PC-3 (cell line): Measurements from ENCODE around the gene AUTS2. TPM values are rescaled to one million over a fixed set of nuclear protein-coding genes. Genes with fewer than 3 reads are reported as not detected.

ENCODE experiments used
- ATAC-seq: fragments of 200-7000 bp; cut with Tn5 transposase; 2 replicates; pipeline ENCODE4 v1.9.1; 2020; ENCODE audit warnings: mild to moderate bottlenecking, moderate library complexity
- BruUV-seq: library from RNA; stranded (reverse); fragments of 400-500 nt; replicated peaks from 2 replicates; lab custom pipeline; 2021; lab: Mats Ljungman, UMichigan
- CTCF ChIA-PET: fragments of 300-600 bp; sonication (Branson Sonifier 250); formaldehyde crosslinking; loops from one replicate; lab custom pipeline; 2022; ENCODE audit warnings: antibody characterized with exemption; lab: Charles Lee
- POLR2A ChIA-PET: fragments of 300-600 bp; sonication (Branson Sonifier 250); formaldehyde crosslinking; loops from one replicate; lab custom pipeline; 2022; ENCODE audit warnings: antibody characterized with exemption; ENCODE audit not compliant: unreplicated experiment; lab: Charles Lee
- DNase-seq: peaks from one replicate; pipeline ENCODE4 v3.0.0-alpha.2; 2015
- H2AFZ ChIP-seq: fragments of 300-600 bp; sonication (generic); 2 replicates; pipeline ENCODE4 v1.6.0; 2016; ENCODE audit warnings: antibody characterized with exemption, low read length
- H3F3A ChIP-seq: fragments of 300-600 bp; sonication (generic); one replicate; pipeline ENCODE4 v1.6.0; 2017; ENCODE audit warnings: antibody characterized with exemption, low read length, control low read depth, mild to moderate bottlenecking; ENCODE audit not compliant: unreplicated experiment
- H3K27ac ChIP-seq: fragments of 300-600 bp; sonication (generic); 2 replicates; pipeline ENCODE4 v1.5.1; 2016; ENCODE audit warnings: mild to moderate bottlenecking, low read length
- H3K27me3 ChIP-seq: fragments of 300-600 bp; sonication (generic); 2 replicates; pipeline ENCODE4 v1.6.1; 2016; ENCODE audit warnings: low read length, mixed read lengths
- H3K36me3 ChIP-seq: fragments of 300-600 bp; sonication (generic); 2 replicates; pipeline ENCODE4 v1.6.1; 2016; ENCODE audit warnings: low read depth, mixed run types, low read length, mixed read lengths
- H3K4me1 ChIP-seq: fragments of 300-600 bp; sonication (generic); 2 replicates; pipeline ENCODE4 v1.5.1; 2016; ENCODE audit warnings: low read length; ENCODE audit not compliant: insufficient read depth
- H3K4me2 ChIP-seq: fragments of 300-600 bp; sonication (generic); 2 replicates; pipeline ENCODE4 v1.6.0; 2016; ENCODE audit warnings: low read length
- H3K4me3 ChIP-seq: fragments of 300-600 bp; sonication (generic); 2 replicates; pipeline ENCODE4 v1.5.1; 2016; ENCODE audit warnings: mild to moderate bottlenecking, low read length, mixed read lengths
- H3K79me2 ChIP-seq: fragments of 300-600 bp; sonication (generic); 2 replicates; pipeline ENCODE4 v1.6.1; 2017; ENCODE audit warnings: low read length, mixed read lengths
- H3K9ac ChIP-seq: fragments of 300-600 bp; sonication (generic); 2 replicates; pipeline ENCODE4 v1.6.0; 2016; ENCODE audit warnings: mild to moderate bottlenecking, low read length
- H3K9me2 ChIP-seq: fragments of 300-600 bp; sonication (generic); replicated peaks from 2 replicates; pipeline ENCODE4 v1.6.1; 2016; ENCODE audit warnings: mixed run types, low read length, mixed read lengths
- H3K9me3 ChIP-seq: fragments of 300-600 bp; sonication (generic); 2 replicates; pipeline ENCODE4 v1.6.1; 2016; ENCODE audit warnings: low read length, mixed read lengths
- H4K20me1 ChIP-seq: fragments of 300-600 bp; sonication (generic); 2 replicates; pipeline ENCODE4 v1.6.1; 2016; ENCODE audit warnings: low read length, mixed read lengths
- EZH2 ChIP-seq: fragments of 300-600 bp; sonication (generic); IDR thresholded peaks from one replicate; pipeline ENCODE4 v1.6.1; 2017; ENCODE audit warnings: antibody characterized with exemption, mild to moderate bottlenecking, low read length; ENCODE audit not compliant: unreplicated experiment
- EZH2phosphoT487 ChIP-seq: fragments of 300-600 bp; sonication (generic); IDR thresholded peaks from 2 replicates; pipeline ENCODE4 v1.6.1; 2018; ENCODE audit warnings: mild to moderate bottlenecking, antibody characterized with exemption, low read length, borderline replicate concordance
- intact Hi-C: fragments of 100-400 bp; cut with micrococcal nuclease; formaldehyde crosslinking; loops from 2 replicates; pipeline ENCODE4 v1.9.0; 2023
- total RNA-seq: library from RNA; depleted of rRNA; stranded (reverse); fragments of >200 nt; gene quantifications from 2 replicates; pipeline ENCODE4 v1.2.3, GENCODE V29; 2014
- TF ChIP-seq, protein P1 (sequence below): fragments of 300-600 bp; sonication (generic); conservative IDR thresholded peaks from 2 replicates; pipeline ENCODE4 v1.5.1; 2017; ENCODE audit warnings: antibody characterized with exemption, low read depth, mild to moderate bottlenecking, low read length

AUTS2 gene
- total RNA-seq, 1 experiment from 2014 or later = not detected

DNA sequence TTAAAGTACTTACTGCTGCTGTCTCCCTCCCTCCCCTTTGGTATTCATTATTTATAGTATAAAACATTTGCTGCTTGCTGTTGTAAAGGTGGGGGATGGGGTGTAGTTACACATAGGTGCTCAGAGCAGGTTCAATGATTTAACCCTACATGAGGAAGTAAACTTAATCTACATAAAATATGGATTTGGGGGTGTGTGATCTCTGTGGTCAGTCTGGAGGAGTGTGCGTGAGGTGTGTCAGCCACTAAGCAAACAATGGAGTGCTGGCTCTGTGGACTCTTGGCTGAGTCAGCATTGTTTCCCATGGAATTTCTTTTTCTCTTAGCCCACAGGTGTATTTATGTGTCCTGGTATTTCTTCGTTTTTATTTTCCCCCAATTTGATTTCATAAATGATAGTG is 133.9 kb downstream of the AUTS2 start:
- Histone ChIP-seq H3K9me3 (0 out of 2 replicates have a peak, but pooled peaks cover 4% of the 10 kb centered on the region), H3K9me2 (no peaks in the 10 kb centered on the region), H3K4me2 (no peak overlapping the region), H3K4me1 (no peaks in the 10 kb centered on the region), H3K4me3 (no peak overlapping the region), H3K36me3 (no peaks in the 10 kb centered on the region), H3K9ac (no peak overlapping the region), H3K27ac (no peak overlapping the region), H3K27me3 (no peaks in the 10 kb centered on the region), H3K79me2 (no peaks in the 10 kb centered on the region), H3F3A (no peaks in the 10 kb centered on the region), H4K20me1 (no peaks in the 10 kb centered on the region), H2AFZ (no peak overlapping the region)
- POLR2A ChIA-PET = no interaction called here
- peak; percentile 27 for DNase-seq
- BruUV-seq = no TSS peak
- no peak for ATAC-seq
- intact Hi-C loops = no loop called here
- CTCF ChIA-PET = no interaction called here
- TF ChIP-seq, protein P1, sequence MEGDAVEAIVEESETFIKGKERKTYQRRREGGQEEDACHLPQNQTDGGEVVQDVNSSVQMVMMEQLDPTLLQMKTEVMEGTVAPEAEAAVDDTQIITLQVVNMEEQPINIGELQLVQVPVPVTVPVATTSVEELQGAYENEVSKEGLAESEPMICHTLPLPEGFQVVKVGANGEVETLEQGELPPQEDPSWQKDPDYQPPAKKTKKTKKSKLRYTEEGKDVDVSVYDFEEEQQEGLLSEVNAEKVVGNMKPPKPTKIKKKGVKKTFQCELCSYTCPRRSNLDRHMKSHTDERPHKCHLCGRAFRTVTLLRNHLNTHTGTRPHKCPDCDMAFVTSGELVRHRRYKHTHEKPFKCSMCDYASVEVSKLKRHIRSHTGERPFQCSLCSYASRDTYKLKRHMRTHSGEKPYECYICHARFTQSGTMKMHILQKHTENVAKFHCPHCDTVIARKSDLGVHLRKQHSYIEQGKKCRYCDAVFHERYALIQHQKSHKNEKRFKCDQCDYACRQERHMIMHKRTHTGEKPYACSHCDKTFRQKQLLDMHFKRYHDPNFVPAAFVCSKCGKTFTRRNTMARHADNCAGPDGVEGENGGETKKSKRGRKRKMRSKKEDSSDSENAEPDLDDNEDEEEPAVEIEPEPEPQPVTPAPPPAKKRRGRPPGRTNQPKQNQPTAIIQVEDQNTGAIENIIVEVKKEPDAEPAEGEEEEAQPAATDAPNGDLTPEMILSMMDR = no peak

DNA sequence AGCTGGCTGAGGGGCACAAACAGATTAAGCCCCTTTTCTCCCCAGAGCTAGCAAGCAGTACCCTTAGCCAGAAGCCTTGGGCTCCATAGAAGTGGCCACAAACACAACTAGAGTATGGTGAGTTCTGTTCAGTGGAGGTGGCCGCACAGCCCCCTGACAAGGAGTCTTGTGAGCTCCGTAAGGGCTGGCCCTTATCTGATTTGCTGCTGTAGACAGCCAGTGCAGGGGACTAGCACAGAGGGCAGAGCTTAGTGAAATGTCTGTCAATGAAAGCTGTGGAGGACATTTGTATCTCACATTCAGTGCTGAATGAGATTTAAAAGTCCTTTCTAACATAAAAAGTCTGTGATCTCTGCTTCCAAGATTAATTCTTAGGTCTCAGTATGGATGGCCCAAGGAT is 137.3 kb downstream of the AUTS2 start:
- Histone ChIP-seq H3K4me2 (no peak overlapping the region), H3K36me3 (no peaks in the 10 kb centered on the region), H2AFZ (no peak overlapping the region), H3F3A (no peaks in the 10 kb centered on the region), H3K4me3 (no peak overlapping the region), H3K9me3 (0 out of 2 replicates have a peak, but pooled peaks cover 4% of the 10 kb centered on the region), H3K27ac (no peak overlapping the region), H3K9ac (no peak overlapping the region), H3K9me2 (no peaks in the 10 kb centered on the region), H3K4me1 (no peaks in the 10 kb centered on the region), H3K79me2 (no peaks in the 10 kb centered on the region), H4K20me1 (no peaks in the 10 kb centered on the region), H3K27me3 (no peaks in the 10 kb centered on the region)
- CTCF ChIA-PET = no interaction called here
- no peak for ATAC-seq
- POLR2A ChIA-PET = no interaction called here
- no TSS peak for BruUV-seq
- intact Hi-C loops = no loop called here
- TF ChIP-seq, protein P1 = no peak
- TF ChIP-seq EZH2 = no peak
- no peak for TF ChIP-seq EZH2phosphoT487
- no peak for DNase-seq

DNA sequence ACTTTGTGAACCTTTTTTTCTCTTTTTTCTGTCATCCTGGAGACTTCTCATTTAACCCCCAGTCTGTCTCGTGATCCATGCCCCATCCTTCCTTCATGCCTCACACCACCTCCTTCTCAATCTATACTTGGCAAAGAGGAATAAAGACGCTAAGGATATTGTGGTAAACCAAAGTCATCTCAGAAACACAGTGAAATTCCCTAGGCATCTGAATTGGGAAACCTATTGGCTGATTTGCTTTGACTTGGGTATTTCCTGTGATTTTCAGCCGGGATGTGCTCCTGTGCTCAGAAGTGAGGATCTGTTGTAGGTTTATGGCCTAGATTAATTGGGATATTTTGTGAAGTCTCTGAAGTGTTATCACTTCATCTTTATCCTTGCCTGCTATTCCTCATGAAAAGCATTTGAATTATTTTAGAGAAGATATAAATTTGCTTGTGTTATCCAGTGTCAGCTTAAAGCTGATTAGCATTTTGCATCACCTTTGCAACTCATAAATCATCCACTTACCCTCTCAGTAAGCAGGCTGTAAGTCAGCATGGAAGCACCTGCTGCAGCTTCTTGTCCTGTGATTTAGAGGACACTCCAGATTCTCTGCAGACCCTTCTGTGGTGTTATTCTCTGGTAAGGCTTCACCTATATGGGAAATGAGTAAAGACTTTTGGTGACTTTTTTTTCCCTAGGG is 138.0 kb downstream of the AUTS2 start:
- Histone ChIP-seq H3K4me1 (no peaks in the 10 kb centered on the region), H3K9ac (no peak overlapping the region), H3K27me3 (no peaks in the 10 kb centered on the region), H2AFZ (no peak overlapping the region), H3K27ac (no peak overlapping the region), H3K9me2 (no peaks in the 10 kb centered on the region), H3K4me3 (no peak overlapping the region), H3K9me3 (0 out of 2 replicates have a peak, but pooled peaks cover 4% of the 10 kb centered on the region), H3K36me3 (no peaks in the 10 kb centered on the region), H3K79me2 (no peaks in the 10 kb centered on the region), H4K20me1 (no peaks in the 10 kb centered on the region), H3K4me2 (no peak overlapping the region), H3F3A (no peaks in the 10 kb centered on the region)
- ChIA-PET CTCF (no interaction called here), POLR2A (no interaction called here)
- DNase-seq (no peak), ATAC-seq (no peak)
- TF ChIP-seq, protein P1 = no peak
- TF ChIP-seq EZH2phosphoT487 = no peak
- TF ChIP-seq EZH2 = no peak
- intact Hi-C loops = no loop called here
- no TSS peak for BruUV-seq
